Mesodermal cell (in vitro differentiated cells): ENCODE results near the gene MACROD2.

Experiments used
- H3K27ac ChIP-seq: 2 replicates; pipeline ENCODE4 v1.7.0; 2013; ENCODE audit warnings: mild to moderate bottlenecking, low read depth, low read length, moderate library complexity; ENCODE audit not compliant: severe bottlenecking
- H3K36me3 ChIP-seq: 2 replicates; pipeline ENCODE4 v1.7.1; 2013; ENCODE audit warnings: mild to moderate bottlenecking, low read length, moderate library complexity; ENCODE audit not compliant: control insufficient read depth, insufficient read depth
- H3K4me1 ChIP-seq: one replicate; pipeline ENCODE4 v1.7.1; 2013; ENCODE audit warnings: mild to moderate bottlenecking, low read length; ENCODE audit not compliant: insufficient read depth, control insufficient read depth, poor library complexity, severe bottlenecking
- H3K4me3 ChIP-seq: 2 replicates; pipeline ENCODE4 v1.7.0; 2013; ENCODE audit warnings: low read length, control low read depth, mild to moderate bottlenecking; ENCODE audit not compliant: insufficient read depth, poor library complexity, severe bottlenecking; ENCODE audit errors: extremely low read depth
- H3K9me3 ChIP-seq: 2 replicates; pipeline ENCODE4 v1.7.1; 2013; ENCODE audit warnings: mild to moderate bottlenecking, low read length, moderate library complexity; ENCODE audit not compliant: control insufficient read depth
- WGBS, 2 experiments: methylation state at CpG; one replicate each; pipeline ENCODE4 v1.1.5; 2013; ENCODE audit warnings: missing lambda C conversion rate in 2 of 2; ENCODE audit not compliant: insufficient coverage in 2 of 2; 5-methylcytosine and 5-hydroxymethylcytosine counted together

MACROD2 gene

GRCh38 chr20:15710636-15711035 is 1715.3 kb downstream of the MACROD2 start:
- Histone ChIP-seq H3K27ac (no peak overlapping the region), H3K36me3 (no peaks in the 10 kb centered on the region), H3K4me1 (no peaks in the 10 kb centered on the region), H3K9me3 (no peaks in the 10 kb centered on the region), H3K4me3 (no peak overlapping the region)
- WGBS, 2 experiments, result 85 to 93% methylated on average over 3 of the region's 5 CpGs

GRCh38 chr20:15711177-15711576 is 1715.9 kb downstream of the MACROD2 start:
- H3K36me3 ChIP-seq, result no peaks in the 10 kb centered on the region
- H3K4me1 ChIP-seq, result no peaks in the 10 kb centered on the region
- H3K9me3 ChIP-seq, result no peaks in the 10 kb centered on the region
- WGBS, 2 experiments, result 92 to 94% methylated on average over 6 of the region's 7 CpGs
- no peak overlapping the region for H3K27ac ChIP-seq
- H3K4me3 ChIP-seq, result no peak overlapping the region

- Histone ChIP-seq H3K4me1 (no peaks in the 10 kb centered on the region), H3K4me3 (no peak overlapping the region), H3K27ac (no peak overlapping the region), H3K9me3 (no peaks in the 10 kb centered on the region), H3K36me3 (no peaks in the 10 kb centered on the region)
- WGBS, 2 experiments, result 84% methylated on average over 2 of the region's 5 CpGs; no CpG with 5 or more reads in 1 of the 2 experiments
These were observed 1720.9 kb downstream of the MACROD2 start for GRCh38 chr20:15716256-15716655.

GRCh38 chr20:15726416-15726815 is 1731.1 kb downstream of the MACROD2 start:
- WGBS, 2 experiments, result 100% methylated on average over 1 of the region's 1 CpG; no CpG with 5 or more reads in 1 of the 2 experiments
- no peaks in the 10 kb centered on the region for H3K36me3 ChIP-seq
- H3K9me3 ChIP-seq, result peaks cover 7% of the 10 kb centered on the region
- no peaks in the 10 kb centered on the region for H3K4me1 ChIP-seq
- H3K4me3 ChIP-seq, result no peak overlapping the region
- no peak overlapping the region for H3K27ac ChIP-seq

GRCh38 chr20:15734052-15734451 is 1738.7 kb downstream of the MACROD2 start:
- no peaks in the 10 kb centered on the region for H3K4me1 ChIP-seq
- WGBS, 2 experiments, result 81 to 97% methylated on average over 2 to 3 of the region's 4 CpGs
- no peaks in the 10 kb centered on the region for H3K9me3 ChIP-seq
- no peaks in the 10 kb centered on the region for H3K36me3 ChIP-seq
- no peak overlapping the region for H3K27ac ChIP-seq
- no peak overlapping the region for H3K4me3 ChIP-seq

GRCh38 chr20:15739035-15739434 is 1743.7 kb downstream of the MACROD2 start:
- no peaks in the 10 kb centered on the region for H3K9me3 ChIP-seq
- H3K27ac ChIP-seq, result no peak overlapping the region
- 86 to 87% methylated on average over 1 to 2 of the region's 2 CpGs for WGBS, 2 experiments
- H3K4me3 ChIP-seq, result no peak overlapping the region
- H3K4me1 ChIP-seq, result peaks cover 7% of the 10 kb centered on the region
- H3K36me3 ChIP-seq, result no peaks in the 10 kb centered on the region

- Histone ChIP-seq H3K27ac (no peak overlapping the region), H3K4me1 (peaks cover 7% of the 10 kb centered on the region), H3K4me3 (no peak overlapping the region), H3K36me3 (no peaks in the 10 kb centered on the region), H3K9me3 (no peaks in the 10 kb centered on the region)
- 77 to 95% methylated on average over 2 of the region's 3 CpGs for WGBS, 2 experiments
These were observed 1744.9 kb downstream of the MACROD2 start for GRCh38 chr20:15740046-15740775.

- no CpG with 5 or more reads among the region's 1 CpG for WGBS, 2 experiments
- H3K9me3 ChIP-seq, result no peaks in the 10 kb centered on the region
- no peak overlapping the region for H3K27ac ChIP-seq
- no peaks in the 10 kb centered on the region for H3K36me3 ChIP-seq
- no peak overlapping the region for H3K4me3 ChIP-seq
- peaks cover 7% of the 10 kb centered on the region for H3K4me1 ChIP-seq
These were observed 1746.8 kb downstream of the MACROD2 start for GRCh38 chr20:15742087-15742486.

- H3K9me3 ChIP-seq, result no peaks in the 10 kb centered on the region
- H3K36me3 ChIP-seq, result no peaks in the 10 kb centered on the region
- H3K4me3 ChIP-seq, result no peak overlapping the region
- no peak overlapping the region for H3K27ac ChIP-seq
- WGBS, 2 experiments, result 83% methylated on average over 1 of the region's 1 CpG; no CpG with 5 or more reads in 1 of the 2 experiments
- peaks cover 7% of the 10 kb centered on the region for H3K4me1 ChIP-seq
These were observed 1747.3 kb downstream of the MACROD2 start for GRCh38 chr20:15742627-15743026.

- Histone ChIP-seq H3K9me3 (no peaks in the 10 kb centered on the region), H3K27ac (no peak overlapping the region), H3K4me1 (no peaks in the 10 kb centered on the region), H3K4me3 (no peak overlapping the region), H3K36me3 (no peaks in the 10 kb centered on the region)
- no CpG with 5 or more reads among the region's 3 CpGs for WGBS, 2 experiments
These were observed 1760.9 kb downstream of the MACROD2 start for GRCh38 chr20:15756002-15756753.

GRCh38 chr20:15756754-15757115 is 1761.4 kb downstream of the MACROD2 start:
- Histone ChIP-seq H3K36me3 (no peaks in the 10 kb centered on the region), H3K4me1 (no peaks in the 10 kb centered on the region), H3K4me3 (no peak overlapping the region), H3K9me3 (no peaks in the 10 kb centered on the region), H3K27ac (no peak overlapping the region)
- WGBS, 2 experiments, result 86% methylated on average over 1 of the region's 2 CpGs; no CpG with 5 or more reads in 1 of the 2 experiments
